Adrenal gland (tissue), 12 donors: ENCODE data around the gene KCTD10. TPM values are rescaled to one million over a fixed set of nuclear protein-coding genes. Genes with fewer than 3 reads are reported as not detected.
"Not testable (repeated sequence)": the region's sequence is repeated elsewhere in the genome, so short reads cannot be mapped to it uniquely, and the experiment has no call there.

Source experiments
- DNase-seq, 7 donors: peaks; one replicate each; pipeline ENCODE4 v3.0.0-alpha.2; 2019 to 2020
- H3K27ac ChIP-seq, 5 donors: fragments of 200-600 bp; sonication (generic) in 4 of 5; 1 replicate in 3 of 5; 2 replicates in 2 of 5; pipeline versions ENCODE4 v1.5.1 to v1.8.0; 2016 to 2020; ENCODE audit warnings: mild to moderate bottlenecking in 1 of 5
- H3K27me3 ChIP-seq: fragments of 200-600 bp; 2 replicates; pipeline ENCODE4 v1.8.0; 2021
- H3K36me3 ChIP-seq, 2 donors: fragments of 200-600 bp; replicated peaks in 1 of 2; 1 replicate in 1 of 2; 2 replicates in 1 of 2; pipeline versions ENCODE4 v1.5.1 to v1.8.0; 2018 to 2022
- H3K4me1 ChIP-seq, 2 donors: fragments of 200-600 bp; replicated peaks in 1 of 2; 1 replicate in 1 of 2; 2 replicates in 1 of 2; pipeline versions ENCODE4 v1.5.1 to v1.8.0; 2018 to 2021
- H3K4me3 ChIP-seq, 4 donors: fragments of 200-600 bp; sonication (generic) in 3 of 4; one replicate each; pipeline ENCODE4 v1.5.1; 2016 to 2018
- H3K9me3 ChIP-seq, 3 donors: fragments of 200-600 bp; sonication (generic) in 1 of 3; replicated peaks in 1 of 3; 1 replicate in 2 of 3; 2 replicates in 1 of 3; pipeline versions ENCODE4 v1.5.1 to v1.8.0; 2016 to 2021
- CTCF ChIP-seq, 6 experiments: fragments of 450-650 bp in 4 of 6; fragments of 200-600 bp in 2 of 6; sonication (generic) in 1 of 6; IDR thresholded peaks; 1 replicate in 5 of 6; 2 replicates in 1 of 6; pipeline versions ENCODE4 v1.5.1 to v1.8.0; 2016 to 2021; ENCODE audit warnings: antibody characterized with exemption in 6 of 6, mild to moderate bottlenecking in 2 of 6, moderate library complexity in 1 of 6
- POLR2A ChIP-seq, 2 donors: fragments of 450-650 bp; IDR thresholded peaks; one replicate each; pipeline ENCODE4 v1.6.1; 2017; ENCODE audit warnings: antibody characterized with exemption in 2 of 2, mild to moderate bottlenecking in 2 of 2, moderate library complexity in 1 of 2
- WGBS, 4 donors: extraction: QIAGEN DNeasy Blood & Tissue Kit in 2 of 4; methylation state at CpG; one replicate each; pipeline versions ENCODE4 v1.1.5 to v1.1.7; 2013 to 2017; 5-methylcytosine and 5-hydroxymethylcytosine counted together
- intact Hi-C, 2 donors: fragments of 100-400 bp; cut with DNase I; formaldehyde crosslinking; loops; one replicate each; pipeline versions ENCODE4 v1.14.1 to v1.15.0; 2022 to 2023
- polyA plus RNA-seq, 3 donors: library from polyadenylated mRNA; stranded (reverse); fragments of 200-250 nt in 2 of 3; fragments of 350-450 nt in 1 of 3; fragmentation: Illumina TruSeq in 1 of 3; extraction: RNeasy Lipid Tissue Mini Kit (QIAGEN cat#74804) in 1 of 3; gene quantifications; one replicate each; pipeline ENCODE4 v1.2.3, GENCODE V29; 2013 to 2014
- total RNA-seq, 9 donors: library from RNA; depleted of rRNA in 4 of 9; stranded (reverse); fragments of >200 nt in 4 of 9; fragments of 120-200 nt in 1 of 9; fragmentation: NEBNext Ultra II Directional in 1 of 9; extraction: Animal tissue kit (Norgen Biotek cat#: 25700) in 1 of 9; gene quantifications; one replicate each; pipeline versions ENCODE4 v1.1.0 to v1.2.4, GENCODE V29; 2013 to 2023
- donor health status: healthy with polysubstance abuse.
- donor health status: Bipolar disorder and iron deficiency.
- donor health status: DM: yes; HTN: yes; CAD: no.
- donor health status: DM: no; HTN: no; CAD: no.
- donor health status: DM: no; HTN: no; CAD: no.
- donor health status: DM: yes; HTN: yes; CAD: no.

KCTD10 gene
- total and polyA plus RNA-seq, 12 donors: 21.6 to 77.8 (median 56.1) TPM

GRCh38 chr12:109432431-109432830, 44.7 kb downstream of the KCTD10 start:
- TF ChIP-seq POLR2A (IDR thresholded peaks at IDR 0.05) (no peak), CTCF (IDR thresholded peaks at IDR 0.05) (no peak)
- Histone ChIP-seq H3K4me1 (no peaks in the 10 kb centered on the region), H3K36me3 (no peaks in the 10 kb centered on the region), H3K27ac (no peak overlapping the region), H3K9me3 (no peaks in the 10 kb centered on the region), H3K4me3 (no peak overlapping the region), H3K27me3 (no peaks in the 10 kb centered on the region)
- DNase-seq: no peak
- intact Hi-C loops: loop anchor here in 1 of 2 donors (5.0 kb wide), 1 partner anchor 35 kb away; no protein-coding TSS in a partner anchor
- WGBS, 4 donors: 44 to 69% (median 63%) methylated on average over 6 of the region's 6 CpGs

GRCh38 chr12:109430244-109430643, 46.9 kb downstream of the KCTD10 start:
- Histone ChIP-seq H3K36me3 (no peaks in the 10 kb centered on the region), H3K4me1 (no peaks in the 10 kb centered on the region), H3K27ac (no peak overlapping the region), H3K9me3 (no peaks in the 10 kb centered on the region), H3K27me3 (no peaks in the 10 kb centered on the region), H3K4me3 (no peak overlapping the region)
- intact Hi-C loops: loop anchor here in 1 of 2 donors (5.0 kb wide), 1 partner anchor 37 kb away; no protein-coding TSS in a partner anchor
- 90 to 94% (median 91%) methylated on average over 4 to 6 of the region's 6 CpGs for WGBS, 4 donors
- DNase-seq: no peak
- TF ChIP-seq POLR2A (IDR thresholded peaks at IDR 0.05): no peak
- TF ChIP-seq CTCF (IDR thresholded peaks at IDR 0.05): no peak

GRCh38 chr12:109428804-109429203, 48.3 kb downstream of the KCTD10 start:
- H3K9me3 ChIP-seq, H3K27me3 ChIP-seq, H3K36me3 ChIP-seq, H3K4me3 ChIP-seq, H3K27ac ChIP-seq, H3K4me1 ChIP-seq, DNase-seq: not testable (repeated sequence)
- intact Hi-C loops: loop anchor here in 1 of 2 donors (10.0 kb wide), 1 partner anchor 346 kb away; no protein-coding TSS in a partner anchor
- 86 to 94% (median 92%) methylated on average over 3 of the region's 3 CpGs for WGBS, 4 donors

GRCh38 chr12:109428037-109428629, 49.0 kb downstream of the KCTD10 start:
- Histone ChIP-seq H3K4me1 (no peaks in the 10 kb centered on the region), H3K27me3 (no peaks in the 10 kb centered on the region), H3K4me3 (no peak overlapping the region), H3K27ac (no peak overlapping the region), H3K9me3 (no peaks in the 10 kb centered on the region), H3K36me3 (no peaks in the 10 kb centered on the region)
- intact Hi-C loops: loop anchor here in 1 of 2 donors (10.0 kb wide), 1 partner anchor 347 kb away; no protein-coding TSS in a partner anchor
- 19 to 24% (median 20%) methylated on average over 8 of the region's 8 CpGs for WGBS, 4 donors
- TF ChIP-seq CTCF (IDR thresholded peaks at IDR 0.05) (peak; percentile 74 to 99 (median 90)), POLR2A (IDR thresholded peaks at IDR 0.05) (no peak)
- peak; percentile 76 to 93 (median 82) for DNase-seq

- H3K27me3 ChIP-seq: peaks cover 13% of the 10 kb centered on the region
These were observed 53.7 kb downstream of the KCTD10 start for GRCh38 chr12:109423392-109423791.

More at GRCh38 chr12:109423392-109423791, 53.7 kb downstream of the KCTD10 start:
- 78 to 86% (median 83%) methylated on average over 8 to 9 of the region's 9 CpGs for WGBS, 4 donors
- TF ChIP-seq CTCF (IDR thresholded peaks at IDR 0.05) (no peak), POLR2A (IDR thresholded peaks at IDR 0.05) (no peak)
- no peak overlapping the region for H3K27ac ChIP-seq
- H3K36me3 ChIP-seq: no peaks in the 10 kb centered on the region
- no peak overlapping the region for H3K4me3 ChIP-seq
- DNase-seq: no peak
- intact Hi-C loops: loop anchor here in 1 of 2 donors (10.0 kb wide), 1 partner anchor 351 kb away; no protein-coding TSS in a partner anchor
- no peaks in the 10 kb centered on the region for H3K4me1 ChIP-seq
- H3K9me3 ChIP-seq: no peaks in the 10 kb centered on the region
